ENCODE measurements around the gene ARPC5.

The ARPC5 gene

DNA sequence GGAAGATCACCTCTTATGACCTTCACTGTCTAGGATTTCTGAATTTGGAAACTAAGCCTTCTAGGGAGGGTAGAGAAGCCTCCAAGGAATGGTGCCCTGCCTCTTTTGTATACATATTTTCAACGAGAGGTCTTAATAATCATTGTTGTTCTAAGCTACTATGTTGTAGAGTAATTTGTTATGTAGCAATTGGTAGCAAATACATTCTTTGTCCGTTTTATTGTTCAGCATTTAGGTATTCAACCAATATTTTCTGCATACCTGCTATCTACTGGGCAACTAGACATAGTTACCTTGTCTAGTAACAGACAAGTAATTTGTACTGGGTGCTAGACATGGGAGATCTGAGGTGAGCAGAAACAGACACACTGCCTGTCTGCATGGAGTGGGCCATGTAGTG lies 24.6 kb downstream of the ARPC5 start:
- DNase-seq (ENCODE audit: low read depth, low spot score): no peak

DNA sequence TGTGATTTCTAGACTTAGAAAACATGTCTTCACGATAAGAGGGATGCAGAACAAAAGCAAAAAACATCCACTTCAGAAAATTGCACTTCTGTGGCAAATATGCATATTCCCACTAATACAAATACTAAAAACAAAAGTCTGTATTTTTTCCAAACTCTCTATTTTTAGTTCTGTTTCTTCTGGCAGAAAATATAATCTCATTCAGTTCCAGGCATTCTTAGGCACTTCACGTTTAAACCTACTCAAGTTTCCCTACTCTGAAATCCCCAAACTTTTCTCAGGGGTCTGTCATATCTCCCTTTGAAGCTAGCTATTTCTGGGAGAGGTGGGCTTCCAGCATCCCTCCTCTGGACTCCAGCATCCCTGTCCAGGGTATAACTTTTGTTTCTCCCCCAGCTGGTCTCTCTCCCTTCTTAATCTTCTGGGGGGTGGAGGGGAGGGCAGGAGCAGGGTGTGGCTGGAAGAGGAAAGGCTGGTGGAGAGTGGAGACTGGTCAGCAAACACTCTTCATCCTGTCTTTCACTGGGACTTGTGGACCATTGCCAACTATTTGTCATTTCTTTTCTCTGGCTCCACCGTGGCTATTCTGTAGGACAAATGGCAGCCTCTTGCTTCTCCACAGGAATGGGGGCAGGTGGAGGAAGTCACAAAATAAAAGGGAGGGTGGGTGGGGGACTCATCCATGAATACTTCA lies 25.7 kb downstream of the ARPC5 start:
- no peak for DNase-seq (ENCODE audit: low read depth, low spot score)

DNA sequence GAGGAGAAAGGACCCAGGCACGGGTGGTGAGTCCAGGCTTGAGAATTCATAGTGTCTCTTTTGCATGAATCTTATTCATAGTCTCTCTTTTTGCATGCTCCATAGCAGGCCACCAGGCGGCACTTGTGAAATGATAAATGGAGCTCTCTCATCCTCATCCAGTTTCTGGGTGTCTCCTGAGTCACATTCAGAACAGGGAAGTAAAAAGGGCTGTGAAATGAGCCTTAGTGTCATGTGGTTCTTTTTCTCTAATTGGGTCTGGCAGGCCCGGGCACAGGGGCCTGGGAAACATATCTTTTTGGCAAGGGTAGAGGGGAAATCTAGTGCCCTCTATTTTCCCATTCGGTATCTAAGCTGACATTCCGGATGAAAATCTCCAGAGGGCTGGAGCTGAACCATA lies 26.3 kb downstream of the ARPC5 start:
- no peak for DNase-seq (ENCODE audit: low read depth, low spot score)

DNA sequence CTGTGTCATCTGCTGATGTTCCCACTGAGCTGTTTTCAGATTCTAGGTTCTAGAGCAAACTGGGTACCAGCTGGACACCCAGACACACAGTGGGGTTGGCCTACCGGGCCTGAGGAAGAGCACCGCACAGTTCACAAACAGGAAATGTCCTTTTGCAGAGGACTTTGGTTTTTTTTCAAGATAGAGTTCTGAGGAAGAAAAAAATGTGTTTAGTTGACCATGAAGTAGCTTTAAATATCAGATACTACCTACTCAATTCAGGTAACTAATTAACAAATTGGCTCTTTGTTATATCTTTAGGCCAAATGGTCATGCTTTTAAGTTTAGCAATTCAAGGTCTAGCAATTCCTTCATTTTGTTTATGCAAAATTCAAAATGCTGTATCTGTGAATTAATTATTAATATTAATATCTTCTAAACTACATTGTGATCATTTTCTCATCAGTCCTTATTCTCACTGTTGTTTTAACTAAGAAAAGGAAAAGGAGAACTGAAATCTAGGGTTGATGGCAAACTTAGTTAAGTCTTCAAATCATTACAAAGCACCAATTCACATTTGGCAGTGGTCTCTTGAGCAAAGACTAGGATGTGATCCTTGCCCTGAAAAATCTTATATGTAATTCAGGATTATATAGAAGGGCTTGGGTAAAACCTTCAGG lies 28.1 kb downstream of the ARPC5 start:
- no peak for DNase-seq (ENCODE audit: low read depth, low spot score)

DNA sequence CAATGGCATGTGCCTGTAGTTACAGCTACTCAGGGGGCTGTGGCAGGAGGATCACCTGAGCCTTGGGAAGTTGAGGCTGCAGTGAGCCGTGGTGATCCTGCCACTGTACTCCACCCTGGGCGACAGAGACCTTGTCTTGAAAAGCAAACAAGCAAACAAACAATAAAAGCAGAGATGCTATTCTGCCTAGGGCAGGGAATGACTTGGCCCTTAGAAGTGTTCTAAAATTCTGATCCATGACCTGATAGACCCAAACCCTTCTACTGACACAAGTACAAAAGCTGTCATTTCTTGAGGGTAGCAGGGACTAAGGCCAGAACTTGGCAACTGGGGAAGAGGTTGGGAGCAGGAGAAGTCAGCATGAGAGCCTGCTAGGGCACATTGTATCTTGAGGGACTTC lies 29.7 kb downstream of the ARPC5 start:
- no peak for DNase-seq (ENCODE audit: low read depth, low spot score)

DNA sequence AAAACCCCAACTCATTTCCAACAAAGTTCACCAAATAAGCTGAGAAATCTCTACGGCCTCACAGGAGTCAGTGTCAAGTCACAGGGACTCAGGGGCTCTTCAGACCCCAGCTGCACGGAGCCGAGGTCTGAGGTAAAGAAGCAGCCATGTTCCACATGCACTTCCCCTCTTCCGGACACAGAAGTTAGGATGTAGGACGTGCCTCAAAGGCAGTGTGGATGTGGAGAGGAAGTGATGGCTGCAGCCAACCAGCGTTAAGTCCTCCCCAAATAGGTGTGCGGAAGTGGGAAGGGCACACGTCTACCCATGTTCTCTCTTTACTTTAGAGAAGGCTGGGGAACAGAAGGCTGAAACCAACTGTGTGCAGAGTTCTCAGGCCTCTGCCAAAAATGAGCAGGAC lies 30.8 kb downstream of the ARPC5 start:
- no peak for DNase-seq (ENCODE audit: low read depth, low spot score)

DNA sequence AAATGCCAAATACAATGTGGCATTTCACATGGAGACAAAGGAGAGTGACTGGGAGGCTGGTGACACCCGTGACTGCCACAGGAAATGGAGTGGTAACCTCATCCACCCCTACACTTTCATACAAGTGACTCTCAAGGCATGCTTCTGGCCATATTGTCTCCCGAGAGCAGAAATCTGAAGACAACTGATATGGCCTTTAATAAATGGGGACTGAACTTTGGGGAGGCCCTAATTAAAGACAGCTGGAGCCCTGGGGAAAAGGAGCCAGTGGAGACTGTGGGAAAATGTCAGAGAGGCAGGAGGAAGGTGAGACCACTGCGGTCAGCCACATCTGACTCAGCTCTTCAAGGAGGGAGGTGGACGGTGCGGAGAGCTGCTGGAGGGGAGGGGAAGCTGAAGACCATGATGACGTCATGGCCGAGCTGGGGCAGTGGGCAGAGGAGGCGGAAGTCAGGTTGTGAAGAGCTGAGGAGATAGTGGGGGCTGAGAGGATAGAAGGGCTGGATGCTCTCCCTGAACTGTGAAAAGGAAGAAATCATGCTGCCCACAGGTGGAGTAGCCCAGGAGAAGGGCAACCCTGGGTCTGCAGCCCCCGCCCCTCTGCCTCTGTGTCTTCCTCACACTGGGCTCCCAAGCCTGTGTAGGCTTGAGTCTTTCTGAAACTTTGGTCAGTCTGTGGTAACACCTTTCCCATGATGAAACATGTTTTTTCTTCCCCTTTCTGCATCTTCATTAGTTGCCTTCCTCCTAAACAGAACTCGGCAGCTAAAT lies 31.4 kb downstream of the ARPC5 start:
- DNase-seq (ENCODE audit: low read depth, low spot score): no peak

DNA sequence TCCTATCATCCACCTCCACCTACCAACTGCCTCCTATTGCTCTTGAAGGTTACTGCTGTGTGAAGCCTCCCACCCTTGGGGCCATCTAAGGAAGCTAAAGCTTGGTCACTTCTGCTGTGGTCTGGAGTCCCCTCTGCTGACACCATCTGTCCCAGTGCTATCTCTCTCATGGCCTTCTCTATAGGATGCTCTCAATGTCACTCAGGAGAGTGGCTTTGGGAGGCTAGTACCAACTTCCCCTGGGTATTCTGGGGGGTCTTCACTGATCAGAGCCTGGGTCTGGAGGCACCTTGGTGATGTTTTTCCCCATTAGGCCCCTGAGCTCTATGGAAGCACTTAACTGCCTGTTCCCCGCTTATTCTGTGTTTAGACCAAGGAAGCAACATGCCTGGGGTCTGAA lies 33.1 kb downstream of the ARPC5 start:
- DNase-seq (ENCODE audit: low read depth, low spot score): no peak

DNA sequence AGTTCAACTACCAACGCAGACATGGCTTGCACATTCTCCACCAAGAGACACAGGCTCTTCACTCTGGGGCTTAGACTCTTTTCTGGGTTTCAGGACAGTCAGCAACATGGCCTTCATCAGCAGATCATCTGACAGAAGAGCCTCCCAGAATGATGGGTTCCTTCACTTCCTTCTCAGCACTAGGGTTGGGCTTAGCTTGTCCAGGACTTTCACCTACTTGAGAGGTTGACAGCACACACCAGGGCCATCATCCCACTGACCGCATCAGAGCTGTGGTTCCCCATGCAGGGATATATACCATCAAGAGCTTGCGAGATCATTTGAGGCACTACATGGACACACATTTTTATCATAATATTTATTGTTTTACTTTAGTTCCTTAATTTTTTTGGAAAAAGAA lies 34.9 kb downstream of the ARPC5 start:
- no peak for DNase-seq (ENCODE audit: low read depth, low spot score)

DNA sequence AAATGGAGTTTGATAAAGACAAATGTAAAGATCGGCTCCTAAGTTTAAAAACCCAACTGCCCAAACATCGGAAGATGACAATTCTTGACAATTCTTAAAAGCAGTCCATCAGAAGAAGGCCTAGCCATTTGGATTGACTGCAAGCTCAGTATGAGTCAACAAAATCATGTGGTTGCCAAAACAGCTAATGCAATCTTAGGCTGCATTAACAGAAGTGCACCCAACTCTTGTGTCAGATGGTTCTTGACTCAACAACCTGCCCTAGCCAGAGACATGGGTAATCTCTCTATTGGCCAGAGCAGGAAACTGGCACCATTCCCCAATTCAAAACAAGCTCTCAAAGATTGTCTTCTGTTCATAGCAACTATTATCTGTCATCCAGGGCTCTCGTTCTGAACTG lies 35.4 kb downstream of the ARPC5 start:
- DNase-seq (ENCODE audit: low read depth, low spot score): no peak

DNA sequence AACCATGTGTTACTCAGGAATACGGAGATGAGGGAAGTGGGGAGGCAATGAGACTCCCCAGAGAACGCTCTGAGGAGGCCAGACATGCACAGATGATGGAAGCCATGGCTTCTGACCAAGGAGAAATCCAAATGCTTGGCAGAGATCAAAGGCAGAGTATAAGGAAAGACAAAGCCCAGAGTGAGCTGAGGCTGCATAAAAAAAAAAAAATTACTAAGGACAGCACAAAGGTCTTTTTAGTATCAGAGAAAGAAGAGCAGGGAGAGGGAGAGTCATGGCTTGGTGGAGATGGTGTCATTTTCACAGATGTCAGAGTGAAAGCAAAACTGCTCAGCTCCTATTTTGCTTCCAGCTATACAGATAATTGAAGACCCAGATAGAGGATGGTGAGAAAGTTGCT lies 37.2 kb downstream of the ARPC5 start:
- no peak for DNase-seq (ENCODE audit: low read depth, low spot score)

DNA sequence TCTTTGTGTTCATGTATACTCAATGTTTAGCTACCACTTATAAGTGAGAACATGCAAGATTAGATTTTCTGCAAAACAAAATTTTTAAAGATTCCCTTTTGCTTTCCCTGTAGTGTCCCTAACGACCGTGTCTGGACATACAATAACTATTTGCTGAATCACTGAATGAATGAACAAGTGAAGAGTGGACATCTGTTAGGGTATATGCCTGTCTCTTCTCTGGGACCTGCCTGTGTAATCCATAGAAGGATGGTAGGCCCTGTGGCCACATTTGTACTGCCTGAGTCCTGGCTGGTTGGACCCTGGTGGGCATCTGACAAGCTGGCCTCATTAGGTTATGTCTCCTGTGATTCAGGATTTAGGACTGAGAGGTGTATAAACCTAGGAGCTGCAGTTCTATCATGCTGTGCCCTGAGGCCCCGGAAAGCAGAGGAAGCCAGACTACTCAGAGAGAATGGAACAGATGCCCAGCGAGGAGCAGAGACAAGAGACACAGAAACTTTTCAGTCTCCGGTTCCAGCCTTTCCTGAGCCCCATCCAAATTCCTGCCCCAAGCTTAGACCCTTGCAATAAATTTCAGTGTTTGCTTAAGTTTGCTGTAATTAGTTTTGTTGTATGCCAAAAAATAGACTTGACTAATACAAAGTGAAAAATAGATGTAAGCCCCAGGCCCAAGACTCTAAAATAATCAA lies 37.8 kb downstream of the ARPC5 start:
- DNase-seq (ENCODE audit: low read depth, low spot score): no peak

DNA sequence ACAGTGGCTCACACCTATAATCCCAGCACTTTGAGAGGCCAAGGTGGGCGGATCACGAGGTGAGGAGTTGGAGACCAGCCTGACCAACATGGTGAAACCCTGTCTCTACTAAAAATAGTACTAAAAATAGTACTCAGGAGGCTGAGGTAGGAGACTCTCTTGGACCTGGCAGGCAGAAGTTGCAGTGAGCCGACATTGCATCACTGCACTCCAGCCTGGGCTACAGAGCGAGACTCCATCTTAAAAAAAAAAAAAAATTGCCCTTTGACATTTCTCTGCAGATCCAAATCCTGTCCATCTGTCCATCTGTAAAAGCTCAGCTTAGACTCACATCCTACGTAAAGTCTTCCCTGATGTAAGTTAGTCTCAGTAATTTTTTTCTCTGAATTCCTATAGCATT lies 39.1 kb downstream of the ARPC5 start:
- no peak for DNase-seq (ENCODE audit: low read depth, low spot score)

DNA sequence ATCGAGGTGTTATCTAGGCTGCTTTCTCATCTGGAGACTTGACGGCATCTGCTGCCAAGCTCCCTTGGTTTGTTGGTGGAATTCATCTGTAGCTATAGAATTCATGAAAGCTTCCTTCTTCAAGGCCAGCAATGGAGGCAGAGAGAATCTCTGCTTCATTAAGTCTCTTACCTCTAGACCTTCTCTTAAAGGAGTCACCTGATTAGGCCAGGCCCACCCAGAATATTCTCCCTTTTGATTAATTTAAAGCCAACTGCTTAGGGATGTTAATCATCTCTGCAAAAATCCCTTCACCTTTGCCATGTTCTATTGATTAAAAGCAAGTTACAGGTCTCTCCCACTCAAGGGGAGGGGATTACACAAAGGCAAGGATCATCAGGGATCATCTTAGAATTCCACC lies 40.0 kb downstream of the ARPC5 start:
- no peak for DNase-seq (ENCODE audit: low read depth, low spot score)

DNA sequence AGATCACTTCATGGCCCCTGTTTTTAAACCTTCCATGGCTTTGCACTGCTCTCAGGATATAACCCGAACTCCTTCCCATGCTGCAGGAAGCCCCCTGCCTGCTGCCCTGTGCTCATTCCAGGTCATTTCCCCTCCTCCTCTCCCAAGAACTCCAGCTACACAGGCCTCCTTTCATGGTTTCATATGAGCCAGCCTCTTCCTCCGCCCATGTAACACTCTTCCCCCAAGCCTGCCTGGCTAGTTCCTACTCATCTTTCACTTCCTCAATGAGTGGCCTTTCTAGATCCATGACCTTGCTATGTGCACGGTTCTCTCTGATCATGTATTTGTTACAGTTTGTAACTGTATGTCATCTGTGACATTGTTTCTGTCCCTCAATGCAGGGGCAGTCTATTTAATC lies 42.2 kb downstream of the ARPC5 start:
- no peak for DNase-seq (ENCODE audit: low read depth, low spot score)

DNA sequence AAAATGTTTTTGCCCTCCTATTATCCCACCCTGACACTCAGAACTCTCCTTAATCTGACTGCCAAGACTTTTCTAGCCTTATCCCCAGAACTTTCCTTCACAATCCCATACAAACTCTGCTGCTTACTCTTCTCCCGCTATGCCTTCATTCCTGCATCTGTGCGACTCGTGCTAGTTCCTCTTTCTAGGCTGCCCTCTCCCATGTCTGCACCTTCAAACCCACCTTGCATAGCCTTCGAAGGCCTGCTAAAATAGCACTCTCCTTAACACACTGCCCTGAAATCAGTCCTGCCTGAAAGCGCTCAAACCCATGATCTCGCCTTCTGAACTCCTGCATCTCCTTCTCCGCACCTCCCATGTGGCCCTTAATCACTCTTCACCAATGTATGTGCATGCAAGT lies 42.9 kb downstream of the ARPC5 start:
- DNase-seq (ENCODE audit: low read depth, low spot score): no peak

DNA sequence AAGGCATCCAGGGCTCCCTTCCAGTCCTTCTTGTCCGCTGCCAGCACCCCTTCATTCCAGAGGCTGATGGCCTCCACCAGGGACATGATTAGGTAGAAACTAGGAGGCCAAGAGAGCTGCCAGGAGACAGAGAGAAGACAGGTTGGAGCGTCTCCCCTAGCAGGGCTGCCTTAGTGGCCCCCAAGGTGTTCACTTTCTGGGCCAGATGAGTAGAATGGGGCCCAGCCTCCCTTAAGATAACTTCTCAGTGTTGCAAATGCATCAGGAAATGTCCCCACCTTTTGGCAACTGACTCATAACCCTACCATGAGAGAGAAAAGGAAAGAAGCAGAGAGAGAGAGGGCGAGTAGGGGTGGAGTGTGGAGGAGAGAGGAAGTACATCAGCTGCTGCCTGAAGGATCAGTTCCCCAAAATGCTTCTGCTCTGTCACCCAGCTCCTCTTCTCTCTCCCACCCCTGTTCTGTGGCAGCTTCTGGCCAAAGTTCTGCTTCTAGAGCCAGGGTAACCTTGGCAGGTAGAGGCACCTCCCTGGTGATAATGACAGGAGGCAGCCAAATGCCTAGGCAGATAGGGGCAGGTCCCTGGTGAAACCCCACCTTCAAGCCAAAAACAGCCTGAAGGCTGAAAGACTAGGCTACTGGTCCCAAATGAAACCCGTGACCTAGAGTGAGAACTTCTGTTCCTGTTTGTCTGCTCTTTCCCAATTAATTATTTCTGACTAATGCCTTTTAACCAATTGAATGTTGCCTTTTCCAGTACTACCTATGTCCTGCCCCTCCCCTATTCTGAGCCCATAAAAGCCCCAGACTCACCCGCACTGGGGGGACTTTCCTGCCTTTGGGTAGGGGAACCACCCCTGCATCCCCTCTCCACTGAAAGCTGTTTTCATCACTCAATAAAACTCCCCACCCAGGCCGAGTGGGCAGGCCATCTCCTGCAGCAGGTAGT lies 45.1 kb downstream of the ARPC5 start, which contains the start of gene NCF2:
Gene NCF2 (minus strand): TSS at position 216 of the 948 bp plus-strand sequence. CDS start 130 bp downstream, at position 86.
- DNase-seq (ENCODE audit: low read depth, low spot score): no peak

DNA sequence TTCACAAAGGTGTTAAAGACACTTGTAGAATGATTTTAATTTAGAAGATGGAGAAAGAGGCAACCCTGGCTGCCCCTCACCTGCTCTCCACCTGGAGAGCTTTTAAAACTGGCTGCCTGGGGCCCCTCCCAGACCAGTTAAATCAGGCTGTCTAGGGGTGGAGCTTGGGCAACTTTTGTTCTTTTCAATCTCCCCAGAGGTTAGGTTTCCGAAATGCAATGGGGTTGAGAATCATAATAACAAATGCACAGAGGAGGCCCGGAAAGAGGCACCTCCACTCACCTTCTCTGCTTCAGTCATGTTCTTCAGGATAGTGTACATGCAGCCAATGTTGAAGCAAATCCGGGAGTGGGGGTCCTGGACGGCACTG lies 45.7 kb downstream of the ARPC5 start:
- no peak for DNase-seq (ENCODE audit: low read depth, low spot score)

DNA sequence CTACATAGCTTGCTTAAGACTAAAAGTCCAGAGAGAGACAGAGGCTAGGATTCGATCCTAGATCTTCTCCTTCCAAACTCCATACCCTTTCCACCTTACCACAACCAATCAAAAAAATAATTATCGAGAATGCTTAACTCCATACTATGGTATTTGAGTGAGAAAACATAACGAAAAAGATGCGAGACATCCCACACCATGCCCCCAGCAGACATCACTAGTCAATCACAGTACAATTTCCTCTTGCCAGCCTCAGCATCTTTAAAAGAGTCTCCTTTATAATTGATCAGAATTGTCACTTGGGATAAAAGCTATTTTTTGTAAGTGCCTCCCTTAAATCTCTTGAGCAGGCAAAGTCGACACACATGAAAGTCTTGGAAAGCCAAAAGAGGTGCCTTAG lies 46.2 kb downstream of the ARPC5 start:
- DNase-seq (ENCODE audit: low read depth, low spot score): no peak

DNA sequence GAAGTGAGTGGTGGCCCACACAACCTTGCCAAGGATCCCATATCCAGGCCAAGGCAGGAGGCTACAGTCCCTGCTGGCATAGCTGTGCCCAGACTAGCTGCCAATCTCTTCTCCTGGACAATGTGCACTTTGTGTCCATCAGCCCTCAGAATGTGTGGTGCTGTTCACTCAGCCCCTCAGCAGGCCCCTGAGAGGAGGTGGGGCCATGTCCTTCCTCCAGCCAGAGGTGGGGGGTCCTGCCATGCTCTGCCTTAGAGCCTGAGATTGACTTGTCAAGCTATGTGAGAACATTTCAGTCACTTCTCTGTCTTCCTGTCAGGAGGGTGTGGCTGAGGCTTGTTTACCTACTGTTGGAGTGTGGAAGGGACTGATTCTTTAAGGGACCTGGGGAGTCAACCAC lies 46.8 kb downstream of the ARPC5 start:
- no peak for DNase-seq (ENCODE audit: low read depth, low spot score)

DNA sequence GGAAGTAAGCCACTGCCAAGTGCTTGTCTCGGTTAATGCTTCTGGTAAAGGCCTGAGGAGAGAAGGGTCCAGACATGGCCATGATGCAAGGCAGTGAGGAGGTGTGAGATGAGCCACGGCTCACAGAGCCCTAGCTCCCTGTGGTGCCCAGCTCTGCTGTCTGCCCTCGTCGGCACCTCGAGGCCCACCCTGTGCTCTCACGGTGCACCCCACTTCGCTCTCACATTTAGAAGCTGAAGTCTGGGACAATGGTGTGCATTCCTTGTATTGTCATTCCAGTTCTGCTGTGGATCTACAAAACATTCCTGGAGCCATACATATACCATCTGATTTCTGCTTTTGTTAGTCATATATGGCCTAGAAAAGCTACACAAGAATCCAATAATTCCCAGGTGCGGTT lies 48.7 kb downstream of the ARPC5 start:
- DNase-seq (ENCODE audit: low read depth, low spot score): no peak

All from activated CD4-positive, CD25-positive, alpha-beta regulatory T cell treated with anti-CD3 and anti-CD28 coated beads, Interleukin-2, amount 50 U/mL, for 16 hours (primary cell).